ENCODE results near the gene SLC13A3.

The SLC13A3 gene

GRCh38 chr20:46541229-46541935 lies 109.9 kb downstream of the SLC13A3 start:
- no peaks in the 10 kb centered on the region for H3K9me3 ChIP-seq (ENCODE audit: low read depth, low read length)
- no peak overlapping the region for H3K9ac ChIP-seq (ENCODE audit: insufficient read length)
- no peak overlapping the region for H3K27ac ChIP-seq
- H3K4me3 ChIP-seq: no peak overlapping the region
- TF ChIP-seq POLR2AphosphoS5 (IDR thresholded peaks at IDR 0.05; ENCODE audit: borderline replicate concordance, low read depth, low read length) (no peak), EZH2 (IDR thresholded peaks at IDR 0.05) (no peak), FOXP2 (optimal IDR thresholded peaks at IDR 0.05; ENCODE audit: control extremely low read depth, extremely low read length, insufficient read depth) (no peak)
- no peaks in the 10 kb centered on the region for H3K36me3 ChIP-seq (ENCODE audit: insufficient read depth, low read length)
- DNase-seq (ENCODE audit: low read depth, low spot score): no peak

GRCh38 chr20:46539113-46539512 lies 112.1 kb downstream of the SLC13A3 start:
- no peak overlapping the region for H3K4me3 ChIP-seq
- TF ChIP-seq EZH2 (IDR thresholded peaks at IDR 0.05) (no peak), FOXP2 (optimal IDR thresholded peaks at IDR 0.05; ENCODE audit: control extremely low read depth, extremely low read length, insufficient read depth) (no peak), POLR2AphosphoS5 (IDR thresholded peaks at IDR 0.05; ENCODE audit: borderline replicate concordance, low read depth, low read length) (no peak)
- H3K36me3 ChIP-seq (ENCODE audit: insufficient read depth, low read length): no peaks in the 10 kb centered on the region
- no peak overlapping the region for H3K9ac ChIP-seq (ENCODE audit: insufficient read length)
- DNase-seq (ENCODE audit: low read depth, low spot score): no peak
- no peak overlapping the region for H3K27ac ChIP-seq
- H3K9me3 ChIP-seq (ENCODE audit: low read depth, low read length): no peaks in the 10 kb centered on the region

- Histone ChIP-seq H3K36me3 (ENCODE audit: insufficient read depth, low read length) (no peaks in the 10 kb centered on the region), H3K9ac (ENCODE audit: insufficient read length) (no peak overlapping the region), H3K27ac (no peak overlapping the region), H3K9me3 (ENCODE audit: low read depth, low read length) (no peaks in the 10 kb centered on the region), H3K4me3 (no peak overlapping the region)
- DNase-seq (ENCODE audit: low read depth, low spot score): no peak
- TF ChIP-seq EZH2 (IDR thresholded peaks at IDR 0.05) (no peak), FOXP2 (optimal IDR thresholded peaks at IDR 0.05; ENCODE audit: control extremely low read depth, extremely low read length, insufficient read depth) (no peak), POLR2AphosphoS5 (IDR thresholded peaks at IDR 0.05; ENCODE audit: borderline replicate concordance, low read depth, low read length) (no peak)
Observed at GRCh38 chr20:46530640-46531039, 120.6 kb downstream of the SLC13A3 start.

GRCh38 chr20:46523696-46524328 lies 127.4 kb downstream of the SLC13A3 start:
- TF ChIP-seq FOXP2 (optimal IDR thresholded peaks at IDR 0.05; ENCODE audit: control extremely low read depth, extremely low read length, insufficient read depth): no peak
- no peak for DNase-seq (ENCODE audit: low read depth, low spot score)
- Histone ChIP-seq H3K9ac (ENCODE audit: insufficient read length) (no peak overlapping the region), H3K4me3 (no peak overlapping the region), H3K27ac (no peak overlapping the region), H3K9me3 (ENCODE audit: low read depth, low read length) (no peaks in the 10 kb centered on the region), H3K36me3 (ENCODE audit: insufficient read depth, low read length) (no peaks in the 10 kb centered on the region)

DNA sequence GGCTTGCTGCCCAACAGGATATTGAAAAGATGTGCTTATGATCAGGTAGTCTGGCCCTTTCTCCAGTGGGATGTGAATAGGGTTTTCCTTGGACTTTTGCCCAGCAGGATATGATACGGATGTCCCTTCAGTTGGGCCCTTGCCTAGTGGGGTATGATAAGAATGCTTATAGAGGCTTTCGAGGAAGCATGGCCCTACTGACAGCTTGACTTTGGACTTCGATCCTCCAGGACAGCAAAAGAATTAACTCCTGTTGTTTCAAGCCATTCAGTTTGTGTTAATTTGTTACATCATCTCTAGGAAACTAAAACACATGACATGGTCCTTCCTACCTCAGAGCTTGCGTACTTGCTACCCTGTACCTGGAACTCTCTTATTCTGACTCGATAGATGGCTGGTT lies 128.2 kb downstream of the SLC13A3 start:
- Histone ChIP-seq H3K27ac (no peak overlapping the region), H3K4me3 (no peak overlapping the region), H3K36me3 (ENCODE audit: insufficient read depth, low read length) (no peaks in the 10 kb centered on the region), H3K9ac (ENCODE audit: insufficient read length) (no peak overlapping the region), H3K9me3 (ENCODE audit: low read depth, low read length) (no peaks in the 10 kb centered on the region)
- TF ChIP-seq EZH2 (IDR thresholded peaks at IDR 0.05) (no peak), FOXP2 (optimal IDR thresholded peaks at IDR 0.05; ENCODE audit: control extremely low read depth, extremely low read length, insufficient read depth) (no peak), POLR2AphosphoS5 (IDR thresholded peaks at IDR 0.05; ENCODE audit: borderline replicate concordance, low read depth, low read length) (no peak)
- no peak for DNase-seq (ENCODE audit: low read depth, low spot score)

DNA sequence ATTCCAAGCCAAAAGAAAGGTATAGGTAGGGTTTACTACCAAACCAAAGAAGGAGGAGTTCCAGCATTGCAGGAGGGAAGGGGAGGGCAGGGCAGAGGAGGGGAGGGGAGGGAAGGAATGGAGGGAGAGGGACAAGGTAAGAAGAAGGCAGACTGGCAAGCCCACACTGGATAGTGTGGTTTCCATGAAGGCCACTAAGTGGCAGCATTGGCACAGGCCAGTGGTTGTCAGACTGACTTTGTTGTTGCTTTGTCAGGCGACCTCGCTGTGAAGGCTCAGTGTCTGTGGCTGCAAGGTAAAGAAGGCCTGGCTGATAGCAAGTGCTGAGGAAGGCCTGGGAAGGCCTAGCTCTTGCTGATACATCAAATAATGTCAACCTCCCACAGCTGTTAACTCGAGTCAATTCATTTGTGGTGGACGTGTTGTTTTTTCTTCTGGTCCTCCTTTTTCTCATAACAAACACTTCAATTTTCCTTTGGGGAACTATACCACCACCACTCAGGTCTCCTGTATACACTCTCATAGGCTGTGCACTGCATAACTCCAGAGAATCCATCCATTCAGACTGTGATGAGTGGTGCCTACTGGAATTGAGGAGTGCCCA lies 130.2 kb downstream of the SLC13A3 start:
- Histone ChIP-seq H3K36me3 (ENCODE audit: insufficient read depth, low read length) (no peaks in the 10 kb centered on the region), H3K9me3 (ENCODE audit: low read depth, low read length) (no peaks in the 10 kb centered on the region), H3K4me3 (no peak overlapping the region), H3K9ac (ENCODE audit: insufficient read length) (no peak overlapping the region), H3K27ac (no peak overlapping the region)
- no peak for TF ChIP-seq POLR2AphosphoS5 (IDR thresholded peaks at IDR 0.05; ENCODE audit: borderline replicate concordance, low read depth, low read length)
- TF ChIP-seq FOXP2 (optimal IDR thresholded peaks at IDR 0.05; ENCODE audit: control extremely low read depth, extremely low read length, insufficient read depth): no peak
- no peak for DNase-seq (ENCODE audit: low read depth, low spot score)

DNA sequence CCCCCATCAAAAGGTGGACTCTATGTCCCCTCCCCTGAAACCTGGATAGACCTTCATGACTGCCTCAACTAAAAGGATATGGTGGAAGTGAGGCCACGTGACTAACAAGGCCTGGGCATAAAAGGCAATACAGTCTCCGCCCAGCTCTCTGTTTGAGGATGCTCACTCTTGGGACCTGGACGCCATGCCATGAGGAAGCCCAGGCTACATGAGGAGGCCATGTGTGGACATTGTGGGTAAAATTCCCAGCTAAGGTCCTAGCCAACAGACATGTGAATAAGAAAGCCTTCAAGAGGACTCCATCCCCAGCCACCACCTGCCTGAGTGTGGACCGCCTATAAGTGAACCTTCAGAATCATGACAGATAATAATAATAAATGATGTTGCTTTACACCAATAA lies 130.7 kb downstream of the SLC13A3 start:
- Histone ChIP-seq H3K36me3 (ENCODE audit: insufficient read depth, low read length) (no peaks in the 10 kb centered on the region), H3K9me3 (ENCODE audit: low read depth, low read length) (no peaks in the 10 kb centered on the region), H3K4me3 (no peak overlapping the region), H3K27ac (no peak overlapping the region), H3K9ac (ENCODE audit: insufficient read length) (no peak overlapping the region)
- TF ChIP-seq EZH2 (IDR thresholded peaks at IDR 0.05) (no peak), POLR2AphosphoS5 (IDR thresholded peaks at IDR 0.05; ENCODE audit: borderline replicate concordance, low read depth, low read length) (no peak), FOXP2 (optimal IDR thresholded peaks at IDR 0.05; ENCODE audit: control extremely low read depth, extremely low read length, insufficient read depth) (no peak)
- DNase-seq (ENCODE audit: low read depth, low spot score): no peak

DNA sequence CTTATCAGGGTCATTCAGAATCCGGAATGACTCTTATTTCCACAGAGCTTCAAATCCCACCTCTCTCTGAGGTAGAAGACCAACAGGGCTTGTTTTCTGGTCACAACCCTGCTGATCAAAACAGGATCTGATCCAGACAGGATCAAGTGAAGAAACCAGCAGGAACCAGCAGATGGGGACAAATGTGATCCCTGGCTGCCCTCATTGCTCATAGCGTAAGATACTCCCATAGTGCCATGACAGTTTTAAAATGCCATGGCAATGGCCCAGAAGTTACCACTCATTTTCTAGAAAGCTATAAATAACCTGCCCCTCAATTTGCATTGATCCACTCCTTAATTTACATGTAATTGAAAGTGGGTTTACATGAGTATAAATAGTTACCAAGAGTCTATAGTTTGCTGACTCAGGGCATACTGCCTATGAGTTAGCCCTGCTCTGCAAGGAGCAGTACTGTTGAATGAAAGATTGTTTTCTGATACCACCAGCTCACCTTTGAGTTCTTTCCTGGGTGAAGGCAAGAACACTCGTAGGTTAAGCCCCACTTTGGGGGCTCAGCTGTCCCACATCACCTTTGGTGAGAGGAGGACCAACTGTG lies 131.7 kb downstream of the SLC13A3 start:
- H3K36me3 ChIP-seq (ENCODE audit: insufficient read depth, low read length): no peaks in the 10 kb centered on the region

More for the DNA sequence above, 131.7 kb downstream of the SLC13A3 start:
- no peaks in the 10 kb centered on the region for H3K9me3 ChIP-seq (ENCODE audit: low read depth, low read length)
- H3K4me3 ChIP-seq: no peak overlapping the region
- no peak for DNase-seq (ENCODE audit: low read depth, low spot score)
- no peak overlapping the region for H3K27ac ChIP-seq
- TF ChIP-seq FOXP2 (optimal IDR thresholded peaks at IDR 0.05; ENCODE audit: control extremely low read depth, extremely low read length, insufficient read depth) (no peak), EZH2 (IDR thresholded peaks at IDR 0.05) (no peak)
- H3K9ac ChIP-seq (ENCODE audit: insufficient read length): no peak overlapping the region

All from SK-N-MC (cell line).